Natural killer cell (primary cell): ENCODE measurements around the gene PDSS1. TPM values are rescaled to one million over a fixed set of nuclear protein-coding genes. Genes with fewer than 3 reads are reported as not detected.

Source experiments
- ATAC-seq, 3 donors: fragments of 150-1000 bp in 2 of 3; fragments of 200-7000 bp in 1 of 3; cut with Tn5 transposase; 1 replicate in 1 of 3; 2 replicates in 2 of 3; pipeline ENCODE4 v1.10.0; 2021; ENCODE audit warnings: mild to moderate bottlenecking in 2 of 3, moderate library complexity in 2 of 3
- DNase-seq, 2 donors: peaks; one replicate each; pipeline versions ENCODE4 v3.0.0 to v3.0.0-alpha.2; 2013 to 2021; ENCODE audit warnings: mixed read lengths in 1 of 2
- H3K27ac ChIP-seq: one replicate; pipeline ENCODE4 v1.5.1; 2013; ENCODE audit warnings: mild to moderate bottlenecking, low read length
- H3K27me3 ChIP-seq: one replicate; pipeline ENCODE4 v1.6.1; 2013; ENCODE audit warnings: low read length; ENCODE audit not compliant: control insufficient read depth, insufficient read depth
- H3K36me3 ChIP-seq: one replicate; pipeline ENCODE4 v1.6.1; 2013; ENCODE audit warnings: low read length; ENCODE audit not compliant: control insufficient read depth, insufficient read depth
- H3K4me1 ChIP-seq: one replicate; pipeline ENCODE4 v1.6.1; 2013; ENCODE audit warnings: low read length; ENCODE audit not compliant: control insufficient read depth, insufficient read depth
- H3K4me3 ChIP-seq: one replicate; pipeline ENCODE4 v1.5.1; 2013; ENCODE audit warnings: low read length
- H3K9me3 ChIP-seq: one replicate; pipeline ENCODE4 v1.6.1; 2013; ENCODE audit warnings: low read length; ENCODE audit not compliant: control insufficient read depth, insufficient read depth
- H3K27ac Mint-ChIP-seq, 2 donors: one replicate each; pipeline ENCODE4 v1.8.0; 2022; ENCODE audit warnings: mild to moderate bottlenecking in 2 of 2, mixed read lengths in 2 of 2, moderate library complexity in 1 of 2
- H3K27me3 Mint-ChIP-seq, 2 donors: one replicate each; pipeline ENCODE4 v1.8.0; 2022; ENCODE audit warnings: low read depth in 2 of 2, mixed read lengths in 2 of 2
- H3K36me3 Mint-ChIP-seq: one replicate; pipeline ENCODE4 v1.8.0; 2022; ENCODE audit warnings: mixed read lengths
- H3K4me1 Mint-ChIP-seq, 2 donors: one replicate each; pipeline ENCODE4 v1.8.0; 2022; ENCODE audit warnings: mixed read lengths in 2 of 2
- H3K4me3 Mint-ChIP-seq: one replicate; pipeline ENCODE4 v1.8.0; 2022; ENCODE audit warnings: mild to moderate bottlenecking, moderate library complexity, mixed read lengths
- H3K9me3 Mint-ChIP-seq, 2 donors: one replicate each; pipeline ENCODE4 v1.8.0; 2022; ENCODE audit warnings: mixed read lengths in 2 of 2
- CTCF ChIP-seq: fragments of 200-600 bp; IDR thresholded peaks from one replicate; pipeline ENCODE4 v1.8.0; 2022; ENCODE audit warnings: antibody characterized with exemption
- WGBS: methylation state at CpG from one replicate; pipeline ENCODE4 v1.1.7; 2013; ENCODE audit warnings: missing lambda C conversion rate; ENCODE audit not compliant: insufficient coverage; 5-methylcytosine and 5-hydroxymethylcytosine counted together
- intact Hi-C: fragments of 100-400 bp; cut with micrococcal nuclease; formaldehyde crosslinking; loops from one replicate; pipeline ENCODE4 v1.14.2; 2022
- total RNA-seq, 4 donors: library from RNA; stranded (reverse); fragments of 120-200 nt in 1 of 4; gene quantifications; one replicate each; pipeline versions ENCODE4 v1.2.3 to v1.2.4, GENCODE V29; 2013 to 2022

The PDSS1 gene
- total RNA-seq, 3 donors from 2014 or later (not counting 1 experiment from before 2014, with no cell fraction given), result 3.5 to 4.4 (median 3.7) TPM

- H3K27me3 Mint-ChIP-seq, result peaks cover 11 to 27% of the 10 kb centered on the region in 2 donors
- Histone ChIP-seq H3K4me1 (no peaks in the 10 kb centered on the region), H3K27me3 (no peaks in the 10 kb centered on the region), H3K27ac (no peak overlapping the region), H3K36me3 (no peaks in the 10 kb centered on the region), H3K9me3 (no peaks in the 10 kb centered on the region), H3K4me3 (no peak overlapping the region)
- no peaks in the 10 kb centered on the region for H3K4me1 Mint-ChIP-seq
- H3K36me3 Mint-ChIP-seq, result no peaks in the 10 kb centered on the region
- intact Hi-C loops, result no loop called here
- no peaks in the 10 kb centered on the region for H3K9me3 Mint-ChIP-seq
- H3K4me3 Mint-ChIP-seq, result no peak overlapping the region
- no peak for DNase-seq
- H3K27ac Mint-ChIP-seq, result no peak overlapping the region
- no peak for TF ChIP-seq CTCF
- ATAC-seq, result no peak
- WGBS, result 87% methylated on average over 5 of the region's 7 CpGs
Observed at GRCh38 chr10:26665080-26666048, 32.1 kb upstream of the PDSS1 start.

- H3K27ac Mint-ChIP-seq, result no peak overlapping the region
- no peaks in the 10 kb centered on the region for H3K4me1 ChIP-seq
- no peak overlapping the region for H3K4me3 Mint-ChIP-seq
- no peaks in the 10 kb centered on the region for H3K4me1 Mint-ChIP-seq
- H3K27ac ChIP-seq, result no peak overlapping the region
- no peaks in the 10 kb centered on the region for H3K36me3 ChIP-seq
- ATAC-seq (no peak), DNase-seq (no peak)
- WGBS, result no CpG with 5 or more reads among the region's 1 CpG
- no peak for TF ChIP-seq CTCF
- H3K36me3 Mint-ChIP-seq, result no peaks in the 10 kb centered on the region
- intact Hi-C loops, result no loop called here
- no peak overlapping the region for H3K4me3 ChIP-seq
- no peaks in the 10 kb centered on the region for H3K9me3 ChIP-seq
- H3K9me3 Mint-ChIP-seq, result no peaks in the 10 kb centered on the region
- peaks cover 11 to 12% of the 10 kb centered on the region in 2 donors for H3K27me3 Mint-ChIP-seq
- no peaks in the 10 kb centered on the region for H3K27me3 ChIP-seq
Observed at GRCh38 chr10:26675873-26676257, 21.6 kb upstream of the PDSS1 start.

GRCh38 chr10:26679588-26679987 is 17.9 kb upstream of the PDSS1 start:
- no peak for TF ChIP-seq CTCF
- Histone ChIP-seq H3K9me3 (no peaks in the 10 kb centered on the region), H3K27me3 (no peaks in the 10 kb centered on the region), H3K4me1 (no peaks in the 10 kb centered on the region), H3K4me3 (no peak overlapping the region), H3K27ac (no peak overlapping the region), H3K36me3 (no peaks in the 10 kb centered on the region)
- H3K36me3 Mint-ChIP-seq, result no peaks in the 10 kb centered on the region
- no peak for ATAC-seq
- H3K27me3 Mint-ChIP-seq, result peaks cover 6 to 11% of the 10 kb centered on the region in 2 donors
- peaks cover 0 to 2% of the 10 kb centered on the region in 2 donors for H3K4me1 Mint-ChIP-seq
- H3K4me3 Mint-ChIP-seq, result no peak overlapping the region
- intact Hi-C loops, result no loop called here
- H3K27ac Mint-ChIP-seq, result no peak overlapping the region
- no peaks in the 10 kb centered on the region for H3K9me3 Mint-ChIP-seq
- DNase-seq, result no peak
